Measurements from ENCODE around the gene PCSK5.
"Not testable (repeated sequence)": the region's sequence is repeated elsewhere in the genome, so short reads cannot be mapped to it uniquely, and the experiment has no call there.

Gene PCSK5

GRCh38 chr9:75893106-75893505, 2.6 kb downstream of the PCSK5 start:
- H3K9me3 ChIP-seq: no peaks in the 10 kb centered on the region
- no peaks in the 10 kb centered on the region for H3K36me3 ChIP-seq
- no peak overlapping the region for H3K27ac ChIP-seq
- H3K4me1 ChIP-seq (ENCODE audit: control insufficient read depth in 1 of 2, insufficient read depth in 1 of 2, low read depth in 1 of 2, low read length in 1 of 2): peaks cover 32% of the 10 kb centered on the region in 2 experiments
- no peak for TF ChIP-seq CTCF (IDR thresholded peaks at IDR 0.05)
- peaks cover 83% of the 10 kb centered on the region for H3K27me3 ChIP-seq
- H3K4me3 ChIP-seq (ENCODE audit: low read depth in 1 of 2, low read length in 1 of 2): no peak overlapping the region

- Histone ChIP-seq H3K27me3 (peaks cover 75% of the 10 kb centered on the region), H3K4me1 (ENCODE audit: control insufficient read depth in 1 of 2, insufficient read depth in 1 of 2, low read depth in 1 of 2, low read length in 1 of 2) (peaks cover 31 to 32% of the 10 kb centered on the region in 2 experiments), H3K27ac (no peak overlapping the region), H3K36me3 (no peaks in the 10 kb centered on the region), H3K9me3 (no peaks in the 10 kb centered on the region), H3K4me3 (ENCODE audit: low read depth in 1 of 2, low read length in 1 of 2) (no peak overlapping the region)
- no peak for TF ChIP-seq CTCF (IDR thresholded peaks at IDR 0.05)
Measured at GRCh38 chr9:75894566-75894965, 4.1 kb downstream of the PCSK5 start.

GRCh38 chr9:75895112-75895511, 4.6 kb downstream of the PCSK5 start:
- Histone ChIP-seq H3K36me3 (no peaks in the 10 kb centered on the region), H3K27me3 (peaks cover 75% of the 10 kb centered on the region), H3K4me3 (ENCODE audit: low read depth in 1 of 2, low read length in 1 of 2) (no peak overlapping the region), H3K27ac (no peak overlapping the region), H3K9me3 (no peaks in the 10 kb centered on the region), H3K4me1 (ENCODE audit: control insufficient read depth in 1 of 2, insufficient read depth in 1 of 2, low read depth in 1 of 2, low read length in 1 of 2) (peaks cover 25 to 26% of the 10 kb centered on the region in 2 experiments)
- no peak for TF ChIP-seq CTCF (IDR thresholded peaks at IDR 0.05)

GRCh38 chr9:75896193-75896592, 5.7 kb downstream of the PCSK5 start:
- H3K4me3 ChIP-seq (ENCODE audit: low read depth in 1 of 2, low read length in 1 of 2): no peak overlapping the region
- H3K4me1 ChIP-seq (ENCODE audit: control insufficient read depth in 1 of 2, insufficient read depth in 1 of 2, low read depth in 1 of 2, low read length in 1 of 2): peaks cover 16% of the 10 kb centered on the region in 2 experiments
- H3K27me3 ChIP-seq: peaks cover 66% of the 10 kb centered on the region
- H3K27ac ChIP-seq: no peak overlapping the region
- H3K36me3 ChIP-seq: no peaks in the 10 kb centered on the region
- H3K9me3 ChIP-seq: no peaks in the 10 kb centered on the region
- TF ChIP-seq CTCF (IDR thresholded peaks at IDR 0.05): no peak

- not testable (repeated sequence) for H3K36me3 ChIP-seq; H3K4me3 ChIP-seq (ENCODE audit: low read depth in 1 of 2, low read length in 1 of 2); H3K4me1 ChIP-seq (ENCODE audit: control insufficient read depth in 1 of 2, insufficient read depth in 1 of 2, low read depth in 1 of 2, low read length in 1 of 2); H3K9me3 ChIP-seq; H3K27ac ChIP-seq
- H3K27me3 ChIP-seq: peaks cover 18% of the 10 kb centered on the region
Measured at GRCh38 chr9:75900893-75901524, 10.5 kb downstream of the PCSK5 start.

- Histone ChIP-seq H3K36me3 (no peaks in the 10 kb centered on the region), H3K4me3 (ENCODE audit: low read depth in 1 of 2, low read length in 1 of 2) (no peak overlapping the region), H3K27ac (no peak overlapping the region), H3K9me3 (no peaks in the 10 kb centered on the region), H3K4me1 (ENCODE audit: control insufficient read depth in 1 of 2, insufficient read depth in 1 of 2, low read depth in 1 of 2, low read length in 1 of 2) (no peaks in the 10 kb centered on the region), H3K27me3 (peaks cover 14% of the 10 kb centered on the region)
- TF ChIP-seq CTCF (IDR thresholded peaks at IDR 0.05): no peak
Measured at GRCh38 chr9:75903785-75904360, 13.4 kb downstream of the PCSK5 start.
